GM12874 (cell line): ENCODE data around the gene SLC9A6.

Experiments
- TF ChIP-seq, protein P1 (sequence below): IDR thresholded peaks from 2 replicates; pipeline ENCODE4 v1.5.1; 2011; ENCODE audit warnings: low read depth, mild to moderate bottlenecking, control low read depth, low read length, moderate library complexity; ENCODE audit not compliant: insufficient read depth

The SLC9A6 gene

DNA sequence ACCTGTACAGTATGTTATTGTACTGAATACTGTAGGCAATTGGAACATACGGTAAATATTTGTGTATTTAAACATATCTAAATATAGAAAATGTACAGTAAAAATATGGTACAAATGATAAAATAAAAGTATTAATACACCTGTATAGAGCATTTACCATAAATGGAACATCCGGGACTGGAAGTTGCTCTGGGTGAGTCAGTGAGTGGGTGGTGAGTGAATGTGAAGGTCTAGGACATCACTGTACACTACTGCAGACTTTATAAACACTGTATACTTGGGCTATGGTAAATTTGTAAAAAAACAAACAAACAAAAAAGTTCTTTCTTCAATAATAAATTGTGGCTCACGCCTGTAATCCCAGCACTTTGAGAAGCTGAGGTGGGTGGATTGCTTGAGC is 109.7 kb downstream of the SLC9A6 start:
- TF ChIP-seq, protein P1, sequence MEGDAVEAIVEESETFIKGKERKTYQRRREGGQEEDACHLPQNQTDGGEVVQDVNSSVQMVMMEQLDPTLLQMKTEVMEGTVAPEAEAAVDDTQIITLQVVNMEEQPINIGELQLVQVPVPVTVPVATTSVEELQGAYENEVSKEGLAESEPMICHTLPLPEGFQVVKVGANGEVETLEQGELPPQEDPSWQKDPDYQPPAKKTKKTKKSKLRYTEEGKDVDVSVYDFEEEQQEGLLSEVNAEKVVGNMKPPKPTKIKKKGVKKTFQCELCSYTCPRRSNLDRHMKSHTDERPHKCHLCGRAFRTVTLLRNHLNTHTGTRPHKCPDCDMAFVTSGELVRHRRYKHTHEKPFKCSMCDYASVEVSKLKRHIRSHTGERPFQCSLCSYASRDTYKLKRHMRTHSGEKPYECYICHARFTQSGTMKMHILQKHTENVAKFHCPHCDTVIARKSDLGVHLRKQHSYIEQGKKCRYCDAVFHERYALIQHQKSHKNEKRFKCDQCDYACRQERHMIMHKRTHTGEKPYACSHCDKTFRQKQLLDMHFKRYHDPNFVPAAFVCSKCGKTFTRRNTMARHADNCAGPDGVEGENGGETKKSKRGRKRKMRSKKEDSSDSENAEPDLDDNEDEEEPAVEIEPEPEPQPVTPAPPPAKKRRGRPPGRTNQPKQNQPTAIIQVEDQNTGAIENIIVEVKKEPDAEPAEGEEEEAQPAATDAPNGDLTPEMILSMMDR, result no peak
